Measurements from ENCODE around the gene PPIP5K2.

- no peak for TF ChIP-seq CTCF (conservative IDR thresholded peaks at IDR 0.05 in 1 of 2, IDR thresholded peaks at IDR 0.05 in 1 of 2; ENCODE audit: extremely low read depth in 1 of 2, insufficient read depth in 1 of 2, low read depth in 1 of 2, low read length in 2 of 2)
- TF ChIP-seq EZH2 (IDR thresholded peaks at IDR 0.05; ENCODE audit: borderline replicate concordance, low read length), result no peak
Measured at GRCh38 chr5:103094737-103095136, 25.4 kb upstream of the PPIP5K2 start.

Measured in mammary epithelial cell (primary cell).